ENCODE data around the gene COA4.
"Not testable (repeated sequence)": the region's sequence is repeated elsewhere in the genome, so short reads cannot be mapped to it uniquely, and the experiment has no call there.

The COA4 gene
- 10.9 to 16.4 reads per million in 2 donors for total RNA-seq

- DNase-seq, result peak; percentile 82 to 98 (median 91)
Measured at GRCh38 chr11:73876424-73877310, at the start of gene COA4, which contains the start of gene PAAF1. TSS of gene COA4 (minus strand) at chr11:73876846. CDS start at chr11:73873378, 3,468 bp downstream. TSS of gene PAAF1 (plus strand) at chr11:73876999. CDS start at chr11:73877022, 23 bp downstream.

GRCh38 chr11:73921180-73921579 lies 44.5 kb upstream of the COA4 start:
- DNase-seq, result no peak

GRCh38 chr11:73916435-73916834 lies 39.8 kb upstream of the COA4 start:
- DNase-seq, result no peak

- DNase-seq, result no peak
Measured at GRCh38 chr11:73914284-73914683, 37.6 kb upstream of the COA4 start.

GRCh38 chr11:73913472-73913871 lies 36.8 kb upstream of the COA4 start:
- no peak for DNase-seq

GRCh38 chr11:73912026-73912425 lies 35.4 kb upstream of the COA4 start:
- no peak for DNase-seq

- DNase-seq, result peak in 1 of 5 experiments; percentile 10
Measured at GRCh38 chr11:73907191-73907590, 30.5 kb upstream of the COA4 start.

GRCh38 chr11:73902303-73902702 lies 25.7 kb upstream of the COA4 start:
- DNase-seq, result no peak

GRCh38 chr11:73894725-73895335 lies 18.2 kb upstream of the COA4 start:
- no peak for DNase-seq

GRCh38 chr11:73893041-73893440 lies 16.4 kb upstream of the COA4 start:
- DNase-seq, result no peak

- no peak for DNase-seq
Measured at GRCh38 chr11:73889536-73889935, 12.9 kb upstream of the COA4 start.

- no peak for DNase-seq
Measured at GRCh38 chr11:73889019-73889418, 12.4 kb upstream of the COA4 start.

GRCh38 chr11:73888244-73888643 lies 11.6 kb upstream of the COA4 start:
- DNase-seq, result no peak

- no peak for DNase-seq
Measured at GRCh38 chr11:73883856-73884255, 7.2 kb upstream of the COA4 start.

- DNase-seq, result not testable (repeated sequence)
Measured at GRCh38 chr11:73880449-73880848, 3.8 kb upstream of the COA4 start.

GRCh38 chr11:73878771-73879170 lies 2.1 kb upstream of the COA4 start:
- DNase-seq, result no peak

GRCh38 chr11:73875840-73876239 lies 806 bp downstream of the COA4 start:
- DNase-seq, result no peak

GRCh38 chr11:73875380-73875779 lies 1.3 kb downstream of the COA4 start:
- DNase-seq, result no peak

- DNase-seq, result no peak
Measured at GRCh38 chr11:73872749-73873357, 3.8 kb downstream of the COA4 start.

- DNase-seq, result no peak
Measured at GRCh38 chr11:73870261-73870660, 6.4 kb downstream of the COA4 start.

- DNase-seq, result no peak
Measured at GRCh38 chr11:73869332-73869949, 7.2 kb downstream of the COA4 start.

- DNase-seq, result no peak
Measured at GRCh38 chr11:73866586-73866996, 10.1 kb downstream of the COA4 start.

- DNase-seq, result no peak
Measured at GRCh38 chr11:73866095-73866579, 10.5 kb downstream of the COA4 start.
